NCI-H1417 treated with DMSO at 0.1 percent for 48 hours (cell line): ENCODE results near the gene SLC43A1.

Source experiments
- DNase-seq: peaks from one replicate; lab custom pipeline; 2025; lab: John Stamatoyannopoulos, UW

SLC43A1 gene

GRCh38 chr11:57527056-57527631 is 11.6 kb upstream of the SLC43A1 start:
- DNase-seq = no peak

GRCh38 chr11:57523419-57523818 is 7.9 kb upstream of the SLC43A1 start:
- DNase-seq = no peak

- DNase-seq = no peak
These were observed 5.6 kb upstream of the SLC43A1 start for GRCh38 chr11:57521116-57521515.

- DNase-seq = no peak
These were observed 550 bp upstream of the SLC43A1 start for GRCh38 chr11:57516061-57516443.

GRCh38 chr11:57514538-57515331 is 767 bp downstream of the SLC43A1 start:
- no peak for DNase-seq

GRCh38 chr11:57513911-57514537 is 1.5 kb downstream of the SLC43A1 start:
- DNase-seq = no peak

- DNase-seq = no peak
These were observed 2.1 kb downstream of the SLC43A1 start for GRCh38 chr11:57513452-57513795.

- DNase-seq = no peak
These were observed 2.7 kb downstream of the SLC43A1 start for GRCh38 chr11:57512646-57513451.

- no peak for DNase-seq
These were observed 3.6 kb downstream of the SLC43A1 start for GRCh38 chr11:57511741-57512430.

- DNase-seq = no peak
These were observed 6.9 kb downstream of the SLC43A1 start for GRCh38 chr11:57508341-57509170.

- DNase-seq = no peak
These were observed 9.0 kb downstream of the SLC43A1 start for GRCh38 chr11:57506522-57506921.

- DNase-seq = no peak
These were observed 11.0 kb downstream of the SLC43A1 start for GRCh38 chr11:57504511-57504910.

GRCh38 chr11:57502870-57503269 is 12.6 kb downstream of the SLC43A1 start:
- no peak for DNase-seq

GRCh38 chr11:57502376-57502775 is 13.1 kb downstream of the SLC43A1 start:
- no peak for DNase-seq

- no peak for DNase-seq
These were observed 13.5 kb downstream of the SLC43A1 start for GRCh38 chr11:57501953-57502352.

GRCh38 chr11:57500926-57501325 is 14.6 kb downstream of the SLC43A1 start:
- DNase-seq = no peak

- DNase-seq = no peak
These were observed 15.0 kb downstream of the SLC43A1 start for GRCh38 chr11:57500515-57500914.

- no peak for DNase-seq
These were observed 15.5 kb downstream of the SLC43A1 start for GRCh38 chr11:57499983-57500461.

GRCh38 chr11:57499413-57499982 is 16.0 kb downstream of the SLC43A1 start:
- no peak for DNase-seq

- DNase-seq = no peak
These were observed 17.0 kb downstream of the SLC43A1 start for GRCh38 chr11:57498540-57498939.
